NOMO-1 treated with dmso at 0.1 percent for 144 hours (cell line): Measurements from ENCODE around the gene RPL28.

Experiments
- DNase-seq: peaks from one replicate; lab custom pipeline; 2025; ENCODE audit not compliant: unreplicated experiment; lab: John Stamatoyannopoulos, UW

Gene RPL28

GRCh38 chr19:55372316-55373081 is 13.2 kb upstream of the RPL28 start:
- DNase-seq: no peak

- no peak for DNase-seq
Measured at GRCh38 chr19:55373306-55373992, 12.3 kb upstream of the RPL28 start.

GRCh38 chr19:55373993-55374757 is 11.6 kb upstream of the RPL28 start:
- DNase-seq: no peak

- no peak for DNase-seq
Measured at GRCh38 chr19:55376241-55376933, 9.3 kb upstream of the RPL28 start, which contains the start of gene TMEM190. Gene TMEM190, plus strand, starts transcription at chr19:55376826. Its CDS starts 28 bp downstream, at chr19:55376854.

- DNase-seq: no peak
Measured at GRCh38 chr19:55377356-55378131, 8.2 kb upstream of the RPL28 start.

GRCh38 chr19:55379174-55379573 is 6.6 kb upstream of the RPL28 start:
- no peak for DNase-seq

- DNase-seq: no peak
Measured at GRCh38 chr19:55382013-55382412, 3.7 kb upstream of the RPL28 start.

- no peak for DNase-seq
Measured at GRCh38 chr19:55382522-55383054, 3.1 kb upstream of the RPL28 start.

- DNase-seq: peak; percentile 60
Measured at GRCh38 chr19:55383279-55384130, 2.2 kb upstream of the RPL28 start.

- DNase-seq: peak; percentile 25
Measured at GRCh38 chr19:55384131-55384919, 1.4 kb upstream of the RPL28 start, which contains the start of gene TMEM238. Gene TMEM238, minus strand, starts transcription at chr19:55384292. Its CDS starts 33 bp downstream, at chr19:55384259.

- DNase-seq: peak; percentile 94
Measured at GRCh38 chr19:55384920-55385723, 610 bp upstream of the RPL28 start.

- DNase-seq: no peak
Measured at GRCh38 chr19:55386493-55386971, 800 bp downstream of the RPL28 start.

GRCh38 chr19:55387736-55388497 is 2.2 kb downstream of the RPL28 start:
- DNase-seq: no peak

- no peak for DNase-seq
Measured at GRCh38 chr19:55389386-55390317, 3.9 kb downstream of the RPL28 start.

GRCh38 chr19:55390461-55390880 is 4.7 kb downstream of the RPL28 start:
- no peak for DNase-seq
